IPS DF 4.7 (cell line): ENCODE results near the gene TMEM131.

ENCODE experiments used
- DNase-seq: peaks from one replicate; pipeline ENCODE4 v3.0.0-alpha.2; 2013; ENCODE audit warnings: low spot score; ENCODE audit errors: extremely low read depth

TMEM131 gene

GRCh38 chr2:97726261-97727064, 269.3 kb downstream of the TMEM131 start:
- DNase-seq: no peak

- no peak for DNase-seq
These were observed 270.6 kb downstream of the TMEM131 start for GRCh38 chr2:97724946-97725688.

- no peak for DNase-seq
These were observed 271.2 kb downstream of the TMEM131 start for GRCh38 chr2:97724501-97724900.

GRCh38 chr2:97724073-97724410, 271.7 kb downstream of the TMEM131 start:
- no peak for DNase-seq

GRCh38 chr2:97723156-97724072, 272.3 kb downstream of the TMEM131 start:
- no peak for DNase-seq

GRCh38 chr2:97722227-97722626, 273.5 kb downstream of the TMEM131 start:
- no peak for DNase-seq

GRCh38 chr2:97720746-97721145, 275.0 kb downstream of the TMEM131 start:
- DNase-seq: peak; percentile 14

GRCh38 chr2:97719362-97720155, 276.2 kb downstream of the TMEM131 start:
- no peak for DNase-seq

GRCh38 chr2:97718942-97719341, 276.8 kb downstream of the TMEM131 start:
- no peak for DNase-seq

GRCh38 chr2:97718051-97718882, 277.5 kb downstream of the TMEM131 start:
- no peak for DNase-seq

- DNase-seq: no peak
These were observed 278.1 kb downstream of the TMEM131 start for GRCh38 chr2:97717613-97717995.

GRCh38 chr2:97716695-97717612, 278.8 kb downstream of the TMEM131 start:
- no peak for DNase-seq

- DNase-seq: no peak
These were observed 279.6 kb downstream of the TMEM131 start for GRCh38 chr2:97715951-97716694.

- no peak for DNase-seq
These were observed 280.6 kb downstream of the TMEM131 start for GRCh38 chr2:97714950-97715652.

GRCh38 chr2:97714084-97714949, 281.4 kb downstream of the TMEM131 start:
- DNase-seq: no peak

GRCh38 chr2:97713296-97714083, 282.3 kb downstream of the TMEM131 start, which contains the start of gene ZAP70:
ZAP70 (plus strand) TSS chr2:97713576; CDS start chr2:97724037, 10,461 bp downstream.
- no peak for DNase-seq
